HG03060 (cell line): ENCODE measurements around the gene DIP2C.

ENCODE experiments used
- ATAC-seq: cut with Tn5 transposase; IDR thresholded peaks from one replicate; pipeline ENCODE4 v1.9.1; 2021; ENCODE audit warnings: low read depth, moderate number of reproducible peaks; ENCODE audit not compliant: unreplicated experiment

DIP2C gene

DNA sequence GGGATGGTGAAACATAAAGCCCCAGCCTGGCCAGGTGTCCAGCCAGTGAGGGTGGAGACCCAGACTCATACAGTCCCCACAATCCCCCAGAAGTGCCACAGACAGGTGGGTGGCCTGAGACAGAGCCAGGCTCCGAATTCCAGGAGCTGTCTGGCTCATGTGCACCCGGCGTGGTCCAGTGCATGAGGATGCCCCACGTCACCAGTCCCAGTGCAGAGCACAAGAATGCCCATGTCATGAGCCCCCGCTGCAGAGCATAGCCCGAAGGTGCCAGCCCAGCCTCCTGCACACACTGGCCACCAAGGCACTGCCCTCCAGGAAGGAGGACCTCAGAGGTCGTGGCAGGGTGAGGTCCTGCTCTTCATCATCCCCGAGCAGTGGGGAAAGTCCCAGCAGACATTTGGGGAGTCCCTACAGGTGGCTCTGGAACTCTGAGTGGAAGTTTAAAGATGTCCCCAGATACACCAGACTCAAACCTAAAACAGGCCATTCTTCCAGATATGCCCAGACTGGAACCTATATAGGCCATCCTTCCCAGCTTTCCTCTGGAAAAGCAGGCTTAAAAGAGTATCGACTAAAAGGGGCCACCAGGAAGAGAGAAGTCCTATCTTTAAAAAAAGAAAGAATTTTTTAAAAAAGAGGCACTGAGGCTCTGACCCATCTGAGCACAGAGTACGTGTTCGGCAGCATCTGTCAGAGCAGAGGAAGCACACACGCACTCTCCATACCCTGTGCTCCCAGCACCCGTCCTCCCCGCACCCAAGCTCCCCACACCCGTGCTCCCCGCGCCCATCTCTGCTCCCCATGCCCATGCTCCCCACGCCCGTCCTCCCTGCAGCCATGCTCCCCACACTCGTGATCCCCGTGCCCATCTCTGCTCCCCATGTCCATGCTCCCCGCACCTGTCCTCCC lies 11.5 kb downstream of the DIP2C start:
- ATAC-seq = no peak

GRCh38 chr10:677038-677437 lies 12.4 kb downstream of the DIP2C start:
- ATAC-seq = no peak

- no peak for ATAC-seq
These were observed 13.3 kb downstream of the DIP2C start for GRCh38 chr10:676178-676577.

DNA sequence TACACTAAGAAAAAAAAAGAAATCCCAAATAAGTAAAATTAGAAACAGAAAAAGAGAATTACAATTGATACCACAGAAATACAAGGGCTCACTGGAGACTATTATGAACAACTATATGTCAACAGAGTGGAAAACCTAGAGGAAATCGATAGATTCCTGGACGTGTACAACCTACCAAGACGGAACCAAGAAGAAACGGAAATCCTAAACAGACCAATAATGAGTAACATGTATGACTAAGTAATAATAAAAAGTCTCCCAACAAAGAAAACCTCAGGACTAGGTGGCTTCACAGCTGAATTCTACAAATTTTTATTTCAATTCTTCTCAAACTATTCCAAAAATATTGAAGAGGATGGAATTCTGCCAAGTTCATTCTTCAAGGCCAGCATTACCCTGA lies 13.9 kb downstream of the DIP2C start:
- no peak for ATAC-seq

- no peak for ATAC-seq
These were observed 16.0 kb downstream of the DIP2C start for GRCh38 chr10:673492-673891.

GRCh38 chr10:672992-673391 lies 16.5 kb downstream of the DIP2C start:
- ATAC-seq = no peak

- ATAC-seq = no peak
These were observed 17.3 kb downstream of the DIP2C start for GRCh38 chr10:672203-672602.

DNA sequence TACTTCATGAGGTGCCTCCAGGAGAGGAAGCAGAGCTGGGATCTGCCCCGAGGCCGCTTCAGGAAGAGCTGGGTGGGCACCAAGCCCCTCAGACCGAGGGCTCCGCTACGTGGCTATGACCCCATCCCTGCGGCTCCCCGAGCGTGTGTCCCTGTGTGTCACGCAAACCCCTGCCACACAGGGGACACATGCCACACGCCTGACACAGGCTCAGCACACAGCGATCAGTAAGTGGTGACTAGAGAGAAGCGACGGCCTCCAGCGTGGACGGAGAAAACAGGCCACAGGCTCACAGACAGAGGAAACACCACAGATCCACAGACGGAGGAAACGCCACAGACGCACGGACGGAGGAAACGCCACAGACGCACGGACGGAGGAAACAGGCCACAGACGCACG lies 18.5 kb downstream of the DIP2C start:
- ATAC-seq = no peak

DNA sequence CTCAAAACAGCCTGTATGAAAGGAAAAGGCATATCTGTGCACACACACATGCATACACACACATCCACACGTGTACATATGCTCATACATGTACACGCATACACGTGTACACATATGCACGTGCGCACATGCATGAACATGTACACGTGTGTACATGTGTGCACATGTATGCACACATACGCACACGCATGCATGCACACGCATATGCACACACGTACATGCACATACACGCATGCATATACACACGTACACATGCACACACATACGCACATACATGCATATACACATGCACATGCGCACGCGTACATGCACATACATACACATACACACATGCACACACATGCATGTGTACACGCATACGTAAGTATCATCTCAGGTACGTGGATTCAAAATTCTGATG lies 19.4 kb downstream of the DIP2C start:
- ATAC-seq = no peak

DNA sequence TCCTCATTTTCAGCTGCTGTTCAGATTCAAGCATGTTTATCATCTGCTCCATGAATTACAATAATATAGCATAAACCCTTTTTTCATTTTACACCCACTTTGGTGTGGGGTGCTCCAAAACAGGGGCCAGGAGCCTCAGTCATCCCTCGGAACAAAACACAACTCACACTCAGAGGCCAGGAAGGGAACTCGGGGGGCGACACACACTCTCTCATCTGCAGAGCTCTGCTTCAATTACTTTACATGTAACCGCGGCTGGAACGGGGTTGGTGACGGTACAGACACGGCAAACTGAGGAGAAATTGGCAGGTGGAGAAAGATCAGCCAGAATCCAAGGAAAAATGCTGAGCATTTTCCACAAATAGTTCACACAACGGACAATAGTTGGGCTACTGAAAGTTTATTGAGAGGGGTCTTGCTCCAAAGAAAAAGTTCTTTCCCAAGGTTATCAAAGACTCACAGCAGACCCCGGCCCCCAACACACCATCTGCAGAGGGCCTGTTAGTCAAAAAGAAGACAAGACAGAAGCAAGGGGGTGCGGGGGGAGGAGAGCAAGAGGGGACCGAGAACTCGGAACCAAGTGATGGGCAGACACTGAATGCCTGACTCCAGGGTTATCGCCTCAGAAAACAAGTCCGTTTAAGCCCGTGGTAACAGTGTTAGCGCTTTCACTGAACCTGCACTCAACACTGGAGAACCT lies 20.5 kb downstream of the DIP2C start:
- ATAC-seq = no peak

- ATAC-seq = no peak
These were observed 21.8 kb downstream of the DIP2C start for GRCh38 chr10:667602-668143.

- ATAC-seq = no peak
These were observed 22.4 kb downstream of the DIP2C start for GRCh38 chr10:667096-667495.

DNA sequence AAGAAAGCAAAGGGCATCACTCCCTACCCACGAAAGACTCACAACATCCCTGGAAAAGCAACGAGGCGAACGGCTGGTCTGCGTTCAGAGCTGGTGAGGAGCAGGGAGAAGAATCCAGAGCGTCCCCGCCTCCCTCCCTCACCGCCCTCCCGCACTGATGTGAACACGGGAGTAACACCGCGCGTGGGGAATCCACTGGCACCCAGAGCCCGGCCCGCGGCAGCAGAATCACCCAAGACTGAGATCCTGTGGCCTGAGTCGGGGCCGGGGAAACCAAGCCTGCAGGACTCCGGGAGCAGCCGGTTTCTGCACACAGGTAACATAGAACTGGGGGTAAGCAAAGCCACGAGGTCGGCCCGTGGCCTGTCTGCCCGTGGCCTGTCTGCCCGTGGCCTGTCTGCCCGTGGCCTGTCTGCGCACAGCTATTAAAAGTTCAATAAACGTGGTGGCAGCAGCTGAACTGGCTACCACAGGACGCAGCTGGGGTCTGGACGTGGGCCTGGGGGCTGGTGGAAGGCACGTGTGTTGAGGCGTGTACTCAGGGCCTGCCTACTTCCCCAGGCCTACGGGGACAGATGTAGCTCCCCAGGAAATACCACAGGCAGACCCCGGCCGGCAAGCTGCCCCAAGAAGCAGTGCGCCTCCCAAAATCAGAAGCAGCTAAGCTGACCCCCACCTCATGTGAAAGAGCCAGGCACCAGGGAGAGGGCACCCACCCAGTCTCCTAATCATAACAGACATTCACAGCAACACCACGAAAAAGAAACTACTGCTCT lies 23.0 kb downstream of the DIP2C start:
- no peak for ATAC-seq

DNA sequence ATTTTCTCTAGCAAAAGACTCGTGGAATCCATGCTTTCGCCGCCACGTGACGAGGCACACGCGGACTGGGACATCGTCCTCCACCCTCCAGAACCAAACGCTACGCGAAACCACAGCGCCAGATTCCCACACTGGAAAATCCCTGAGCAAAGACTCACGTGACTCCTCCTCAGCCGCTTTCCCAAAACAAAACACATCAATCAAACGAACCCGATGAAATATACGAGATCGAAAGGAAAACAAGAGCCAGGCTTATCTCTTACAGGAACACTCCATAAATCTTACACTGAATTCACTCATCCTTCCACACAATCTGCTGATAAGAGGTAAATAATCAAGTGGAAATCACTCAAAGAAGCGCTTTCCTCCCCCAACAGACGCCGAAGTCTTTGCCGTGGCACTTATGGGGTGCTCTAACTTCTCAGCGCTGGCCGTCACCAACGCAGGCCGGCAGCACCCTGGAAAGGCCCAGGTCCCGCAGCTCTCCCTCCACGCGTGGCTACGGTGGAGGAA lies 23.8 kb downstream of the DIP2C start:
- ATAC-seq = no peak

DNA sequence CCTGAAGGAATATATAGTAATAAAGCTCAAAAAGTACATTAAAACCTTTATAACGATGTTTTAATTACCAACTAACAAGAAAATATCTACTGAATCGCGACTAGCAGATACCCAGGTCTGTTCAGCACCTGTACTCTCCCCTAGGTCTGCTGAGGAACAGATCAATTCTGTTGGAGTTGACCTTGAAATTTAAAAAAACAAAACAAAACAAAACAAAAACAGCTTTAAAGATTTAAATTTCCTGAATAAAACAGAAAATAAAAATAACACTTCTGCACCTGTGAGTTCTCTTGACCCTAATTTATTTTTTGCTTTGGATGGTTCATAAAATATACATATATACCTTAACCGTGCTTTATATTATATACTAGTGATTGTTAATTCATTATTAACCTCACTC lies 24.6 kb downstream of the DIP2C start:
- no peak for ATAC-seq

DNA sequence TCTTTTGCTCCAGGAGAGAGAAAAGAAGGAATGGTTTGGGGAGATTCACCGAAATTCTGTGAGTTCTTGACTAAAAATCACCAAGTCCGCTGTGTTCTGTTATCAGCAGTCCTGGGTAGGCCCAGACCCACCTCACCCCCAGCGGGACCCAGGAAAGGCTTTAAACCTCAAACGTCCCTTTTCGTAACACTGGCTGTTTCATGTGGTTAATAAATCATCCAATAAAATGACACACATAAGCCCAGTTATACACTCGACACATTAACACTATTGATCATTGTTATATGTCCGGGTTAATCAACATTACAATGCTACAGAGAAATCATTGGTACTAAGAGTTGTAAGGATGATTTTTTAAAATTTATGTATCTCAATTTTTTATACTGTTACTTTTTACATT lies 25.2 kb downstream of the DIP2C start:
- ATAC-seq = no peak

DNA sequence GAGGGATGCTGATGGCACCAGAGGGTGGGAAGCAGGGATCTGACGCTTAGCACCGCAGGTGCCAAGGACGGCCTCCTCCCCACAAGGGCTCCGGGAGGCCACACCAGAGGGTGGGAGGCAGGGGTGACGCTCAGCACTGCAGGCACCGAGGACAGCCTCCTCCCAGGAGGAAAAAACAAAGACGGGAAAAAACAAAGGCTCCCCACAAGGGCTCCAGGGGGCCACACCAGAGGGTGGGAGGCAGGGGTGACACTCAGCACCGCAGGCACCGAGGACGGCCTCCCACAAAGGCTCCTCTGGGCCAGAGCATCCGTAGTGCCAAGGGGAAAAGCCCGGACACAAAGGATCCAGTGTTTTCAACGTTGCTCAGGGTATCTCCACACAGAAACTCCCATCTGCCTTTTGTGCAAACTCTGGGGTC lies 25.6 kb downstream of the DIP2C start:
- no peak for ATAC-seq

DNA sequence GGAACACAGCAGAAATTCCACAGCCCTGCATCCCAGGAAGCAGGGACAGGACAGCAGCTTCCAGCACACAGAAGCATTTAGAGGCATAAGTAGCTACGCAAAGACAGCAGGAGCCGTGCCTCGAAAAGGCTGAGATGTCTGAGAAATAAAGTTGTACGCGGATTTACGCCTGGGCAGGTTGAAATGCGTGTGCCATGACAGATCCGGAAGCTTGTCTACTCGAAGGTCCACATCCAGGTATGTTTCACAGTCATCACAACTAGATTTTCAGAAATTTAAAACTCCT lies 26.1 kb downstream of the DIP2C start:
- no peak for ATAC-seq

DNA sequence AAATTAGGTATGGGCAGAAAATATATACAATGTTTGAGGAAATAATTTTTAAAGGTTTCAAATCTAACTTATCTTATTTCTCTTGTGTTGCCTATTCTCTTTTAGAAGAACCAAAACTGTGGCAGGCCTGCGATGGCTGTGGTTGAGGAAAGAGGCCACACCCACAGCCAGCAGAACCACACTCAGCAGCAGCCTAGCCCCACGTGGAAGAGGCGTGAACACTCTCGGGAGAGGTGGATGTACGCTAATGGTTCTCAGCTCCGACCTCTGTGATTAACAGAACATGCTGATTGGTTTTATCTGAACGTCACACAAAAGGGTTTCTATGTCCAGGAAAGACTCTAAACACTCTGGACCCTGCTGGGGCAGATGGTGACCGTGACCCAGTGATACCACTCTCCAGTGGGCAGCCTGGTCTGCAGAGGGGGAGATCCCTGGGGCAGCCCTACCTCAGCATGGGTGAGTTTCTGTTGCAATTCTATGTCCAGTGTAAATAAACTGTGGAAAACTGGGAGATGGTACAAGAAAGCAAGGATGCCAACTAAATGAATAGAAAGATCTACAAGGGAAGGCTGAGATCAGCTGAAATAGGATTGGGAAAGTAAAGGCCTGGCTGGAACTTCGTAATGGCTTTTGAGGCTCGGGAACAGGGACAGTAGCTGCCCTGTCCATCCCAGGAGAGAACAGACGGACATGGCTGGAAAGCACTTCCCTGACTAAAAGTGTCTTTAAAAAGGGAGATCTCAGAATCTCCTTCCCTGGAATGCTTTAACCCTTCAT lies 26.6 kb downstream of the DIP2C start:
- no peak for ATAC-seq

DNA sequence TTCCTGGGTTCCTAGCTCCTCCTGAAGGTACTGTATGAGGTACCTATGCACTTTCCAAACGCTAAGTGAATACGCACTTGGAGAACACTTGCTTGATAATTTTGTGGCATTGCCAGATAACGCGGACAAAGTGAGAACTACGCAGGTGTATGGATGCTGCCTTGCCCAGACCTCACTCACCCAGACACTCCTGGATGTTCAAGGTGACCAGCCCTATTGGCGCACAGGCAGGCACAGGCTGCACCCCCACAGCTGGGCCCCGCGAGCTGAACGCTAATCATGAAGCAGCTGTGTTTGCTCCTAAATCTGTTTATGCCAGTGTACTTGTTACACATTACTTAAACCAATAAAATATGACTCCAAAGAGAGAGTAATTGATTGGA lies 27.3 kb downstream of the DIP2C start:
- no peak for ATAC-seq
